GM19043 (cell line): ENCODE data around the gene MED31.
A peak's percentile ranks its signal among the peaks of the same experiment; 100 is the strongest.
"Not testable (repeated sequence)": the region's sequence is repeated elsewhere in the genome, so short reads cannot be mapped to it uniquely, and the experiment has no call there.

Experiments
- ATAC-seq: cut with Tn5 transposase; IDR thresholded peaks from one replicate; pipeline ENCODE4 v1.9.1; 2021; ENCODE audit warnings: low read depth; ENCODE audit not compliant: unreplicated experiment

Gene MED31

GRCh38 chr17:6677946-6678345 is 26.5 kb upstream of the MED31 start:
- no peak for ATAC-seq

- ATAC-seq = no peak
These were observed 25.9 kb upstream of the MED31 start for GRCh38 chr17:6677158-6677831.

GRCh38 chr17:6676802-6677157 is 25.4 kb upstream of the MED31 start:
- ATAC-seq = no peak

- ATAC-seq = no peak
These were observed 23.9 kb upstream of the MED31 start for GRCh38 chr17:6675201-6675825.

- ATAC-seq = no peak
These were observed 23.2 kb upstream of the MED31 start for GRCh38 chr17:6674586-6674985.

GRCh38 chr17:6671431-6671830 is 20.0 kb upstream of the MED31 start:
- no peak for ATAC-seq

- no peak for ATAC-seq
These were observed 19.6 kb upstream of the MED31 start for GRCh38 chr17:6670999-6671398.

- no peak for ATAC-seq
These were observed 19.2 kb upstream of the MED31 start for GRCh38 chr17:6670571-6670970.

GRCh38 chr17:6669479-6670212 is 18.2 kb upstream of the MED31 start:
- no peak for ATAC-seq

- no peak for ATAC-seq
These were observed 17.5 kb upstream of the MED31 start for GRCh38 chr17:6668727-6669425.

- no peak for ATAC-seq
These were observed 16.8 kb upstream of the MED31 start for GRCh38 chr17:6668219-6668618.

GRCh38 chr17:6667516-6667915 is 16.1 kb upstream of the MED31 start:
- no peak for ATAC-seq

- ATAC-seq = no peak
These were observed 15.2 kb upstream of the MED31 start for GRCh38 chr17:6666557-6666956.

GRCh38 chr17:6666077-6666521 is 14.7 kb upstream of the MED31 start:
- ATAC-seq = no peak

GRCh38 chr17:6663200-6663599 is 11.8 kb upstream of the MED31 start:
- ATAC-seq = not testable (repeated sequence)

- ATAC-seq = no peak
These were observed 10.1 kb upstream of the MED31 start for GRCh38 chr17:6661464-6661848.

GRCh38 chr17:6660805-6661463 is 9.5 kb upstream of the MED31 start:
- ATAC-seq = peak; percentile 68

GRCh38 chr17:6660101-6660500 is 8.7 kb upstream of the MED31 start:
- no peak for ATAC-seq

GRCh38 chr17:6658411-6658810 is 7.0 kb upstream of the MED31 start:
- ATAC-seq = not testable (repeated sequence)

- ATAC-seq = no peak
These were observed 6.4 kb upstream of the MED31 start for GRCh38 chr17:6657633-6658287.
